Germinal center (tissue), 1 donor: ENCODE data around the gene ACTG2.

Experiments used
- DNase-seq: peaks from one replicate; pipeline ENCODE4 v3.0.0; 2012; ENCODE audit warnings: mixed read lengths, low spot score

ACTG2 gene

GRCh38 chr2:73969356-73969755, 76.5 kb downstream of the ACTG2 start:
- no peak for DNase-seq
